Hematopoietic multipotent progenitor cell treated with erythropoietin and hydrocortisone succinate and interleukin-3 and kit ligand, for 8 days (in vitro differentiated cells): ENCODE results near the gene PCDHGB6.
"Not testable (repeated sequence)": the region's sequence is repeated elsewhere in the genome, so short reads cannot be mapped to it uniquely, and the experiment has no call there.

Experiments used
- DNase-seq: peaks from one replicate; pipeline ENCODE4 v3.0.0-alpha.2; 2015

The PCDHGB6 gene

DNA sequence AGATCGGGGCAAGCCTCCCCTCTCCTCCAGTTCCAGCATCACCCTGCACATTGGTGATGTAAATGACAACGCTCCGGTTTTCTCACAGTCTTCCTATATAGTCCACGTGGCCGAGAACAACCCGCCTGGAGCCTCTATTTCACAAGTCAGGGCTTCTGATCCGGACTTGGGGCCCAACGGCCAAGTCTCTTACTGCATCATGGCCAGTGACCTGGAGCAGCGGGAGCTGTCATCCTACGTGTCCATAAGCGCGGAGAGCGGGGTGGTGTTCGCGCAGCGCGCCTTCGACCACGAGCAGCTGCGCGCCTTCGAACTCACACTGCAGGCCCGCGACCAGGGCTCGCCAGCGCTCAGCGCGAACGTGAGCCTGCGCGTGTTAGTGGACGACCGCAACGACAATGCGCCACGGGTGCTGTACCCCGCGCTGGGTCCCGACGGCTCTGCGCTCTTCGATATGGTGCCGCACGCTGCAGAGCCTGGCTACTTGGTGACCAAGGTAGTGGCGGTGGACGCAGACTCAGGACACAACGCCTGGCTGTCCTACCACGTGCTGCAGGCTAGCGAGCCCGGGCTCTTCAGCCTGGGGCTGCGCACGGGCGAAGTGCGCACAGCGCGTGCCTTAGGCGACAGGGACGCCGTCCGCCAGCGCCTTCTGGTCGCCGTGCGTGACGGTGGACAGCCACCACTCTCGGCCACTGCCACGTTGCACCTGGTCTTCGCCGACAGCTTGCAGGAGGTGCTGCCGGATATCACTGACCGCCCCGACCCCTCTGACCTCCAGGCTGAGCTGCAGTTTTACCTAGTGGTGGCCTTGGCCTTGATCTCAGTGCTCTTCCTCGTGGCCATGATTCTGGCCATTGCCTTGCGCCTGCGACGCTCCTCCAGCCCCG, 18.4 kb upstream of the PCDHGB6 start:
- DNase-seq, result no peak

DNA sequence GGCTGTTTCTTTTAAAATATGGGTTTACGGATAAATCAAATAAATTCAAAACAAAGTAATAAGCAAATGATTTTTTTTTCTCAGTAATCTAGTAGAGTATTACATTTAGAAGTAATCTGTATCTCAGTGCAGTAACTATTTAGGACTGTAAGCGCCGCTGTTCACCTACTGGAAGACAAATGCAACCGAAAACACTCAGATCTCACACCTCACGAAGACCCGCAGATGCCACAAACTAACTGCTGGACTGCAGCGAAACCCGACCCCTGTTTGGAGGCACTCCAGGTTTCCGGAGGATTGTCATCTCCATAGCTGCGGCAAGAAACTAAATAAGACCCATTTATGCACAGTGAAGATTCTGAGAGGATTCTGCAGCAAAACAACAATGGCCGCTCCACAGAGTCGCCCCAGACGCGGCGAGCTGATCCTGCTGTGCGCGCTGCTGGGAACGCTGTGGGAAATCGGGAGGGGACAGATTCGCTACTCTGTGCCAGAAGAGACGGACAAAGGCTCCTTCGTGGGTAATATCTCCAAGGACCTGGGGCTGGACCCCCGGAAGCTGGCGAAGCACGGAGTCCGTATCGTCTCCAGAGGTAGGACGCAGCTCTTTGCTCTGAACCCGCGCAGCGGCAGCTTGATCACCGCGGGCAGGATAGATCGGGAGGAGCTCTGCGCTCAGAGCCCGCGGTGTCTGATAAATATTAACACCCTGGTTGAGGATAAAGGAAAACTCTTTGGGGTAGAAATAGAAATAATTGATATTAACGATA, 15.2 kb upstream of the PCDHGB6 start, which contains the start of gene PCDHGA8:
TSS of gene PCDHGA8 (plus strand) at position 205 of the 770 bp plus-strand sequence. CDS start at position 386, 181 bp downstream.
- no peak for DNase-seq

DNA sequence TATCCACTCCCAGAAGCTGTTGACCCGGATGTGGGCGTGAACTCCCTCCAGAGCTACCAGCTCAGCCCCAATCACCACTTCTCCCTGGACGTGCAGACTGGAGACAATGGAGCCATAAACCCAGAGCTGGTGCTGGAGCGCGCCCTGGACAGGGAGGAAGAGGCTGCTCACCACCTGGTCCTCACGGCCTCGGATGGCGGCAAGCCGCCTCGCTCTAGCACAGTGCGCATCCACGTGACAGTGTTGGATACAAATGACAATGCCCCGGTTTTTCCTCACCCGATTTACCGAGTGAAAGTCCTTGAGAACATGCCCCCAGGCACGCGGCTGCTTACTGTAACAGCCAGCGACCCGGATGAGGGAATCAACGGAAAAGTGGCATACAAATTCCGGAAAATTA, 14.6 kb upstream of the PCDHGB6 start:
- DNase-seq, result no peak

DNA sequence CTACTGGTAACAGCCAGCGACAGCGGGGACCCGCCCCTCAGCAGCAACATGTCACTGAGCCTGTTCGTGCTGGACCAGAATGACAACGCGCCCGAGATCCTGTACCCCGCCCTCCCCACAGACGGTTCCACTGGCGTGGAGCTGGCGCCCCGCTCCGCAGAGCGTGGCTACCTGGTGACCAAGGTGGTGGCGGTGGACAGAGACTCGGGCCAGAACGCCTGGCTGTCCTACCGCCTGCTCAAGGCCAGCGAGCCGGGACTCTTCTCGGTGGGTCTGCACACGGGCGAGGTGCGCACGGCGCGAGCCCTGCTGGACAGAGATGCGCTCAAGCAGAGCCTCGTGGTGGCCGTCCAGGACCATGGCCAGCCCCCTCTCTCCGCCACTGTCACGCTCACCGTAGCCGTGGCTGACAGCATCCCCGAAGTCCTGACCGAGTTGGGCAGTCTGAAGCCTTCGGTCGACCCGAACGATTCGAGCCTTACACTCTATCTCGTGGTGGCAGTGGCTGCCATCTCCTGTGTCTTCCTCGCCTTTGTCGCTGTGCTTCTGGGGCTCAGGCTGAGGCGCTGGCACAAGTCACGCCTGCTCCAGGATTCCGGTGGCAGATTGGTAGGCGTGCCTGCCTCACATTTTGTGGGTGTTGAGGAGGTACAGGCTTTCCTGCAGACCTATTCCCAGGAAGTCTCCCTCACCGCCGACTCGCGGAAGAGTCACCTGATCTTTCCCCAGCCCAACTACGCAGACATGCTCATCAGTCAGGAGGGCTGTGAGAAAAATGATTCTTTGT, 13.2 kb upstream of the PCDHGB6 start:
- not testable (repeated sequence) for DNase-seq

DNA sequence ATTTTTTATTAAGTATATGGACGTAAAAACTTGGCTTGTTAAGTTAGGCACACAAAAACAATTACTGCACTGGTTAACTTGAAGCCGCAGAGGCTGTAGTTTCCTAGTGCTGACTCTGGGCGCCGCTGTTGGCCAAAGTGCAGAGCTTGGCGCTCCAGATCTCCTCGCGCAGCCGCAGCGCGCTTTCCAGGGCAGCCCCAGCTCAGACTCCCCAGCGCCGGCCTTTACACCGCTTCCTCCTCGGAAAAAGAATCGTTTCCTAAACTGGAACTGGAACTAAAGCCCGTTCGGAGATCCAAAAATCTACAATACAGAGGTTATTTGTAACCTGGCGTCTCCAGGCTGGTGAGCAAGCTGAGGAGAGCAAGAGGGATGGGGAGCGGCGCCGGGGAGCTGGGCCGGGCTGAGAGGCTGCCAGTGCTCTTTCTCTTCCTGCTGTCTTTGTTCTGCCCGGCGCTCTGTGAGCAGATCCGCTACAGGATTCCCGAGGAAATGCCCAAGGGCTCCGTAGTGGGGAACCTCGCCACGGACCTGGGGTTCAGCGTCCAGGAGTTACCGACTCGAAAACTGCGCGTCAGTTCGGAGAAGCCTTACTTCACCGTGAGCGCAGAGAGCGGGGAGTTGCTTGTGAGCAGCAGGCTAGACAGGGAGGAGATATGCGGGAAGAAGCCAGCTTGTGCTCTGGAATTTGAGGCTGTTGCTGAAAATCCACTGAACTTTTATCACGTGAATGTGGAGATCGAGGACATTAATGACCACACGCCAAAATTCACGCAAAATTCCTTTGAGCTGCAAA, 9.9 kb upstream of the PCDHGB6 start, which contains the start of gene PCDHGB5:
TSS of gene PCDHGB5 (plus strand) at position 192 of the 796 bp plus-strand sequence. CDS start at position 373, 181 bp downstream.
- peak; percentile 34 for DNase-seq

DNA sequence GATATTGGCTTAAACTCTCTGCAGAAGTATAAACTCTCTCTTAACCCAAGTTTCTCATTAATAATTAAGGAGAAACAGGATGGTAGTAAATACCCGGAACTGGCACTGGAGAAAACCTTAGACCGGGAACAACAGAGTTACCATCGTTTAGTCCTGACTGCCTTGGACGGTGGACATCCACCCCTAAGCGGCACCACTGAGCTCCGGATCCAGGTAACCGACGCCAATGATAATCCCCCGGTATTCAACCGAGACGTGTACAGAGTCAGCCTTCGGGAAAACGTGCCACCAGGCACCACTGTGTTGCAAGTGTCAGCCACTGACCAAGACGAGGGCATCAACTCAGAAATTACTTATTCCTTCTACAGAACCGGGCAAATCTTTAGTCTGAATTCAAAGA, 9.2 kb upstream of the PCDHGB6 start:
- no peak for DNase-seq

DNA sequence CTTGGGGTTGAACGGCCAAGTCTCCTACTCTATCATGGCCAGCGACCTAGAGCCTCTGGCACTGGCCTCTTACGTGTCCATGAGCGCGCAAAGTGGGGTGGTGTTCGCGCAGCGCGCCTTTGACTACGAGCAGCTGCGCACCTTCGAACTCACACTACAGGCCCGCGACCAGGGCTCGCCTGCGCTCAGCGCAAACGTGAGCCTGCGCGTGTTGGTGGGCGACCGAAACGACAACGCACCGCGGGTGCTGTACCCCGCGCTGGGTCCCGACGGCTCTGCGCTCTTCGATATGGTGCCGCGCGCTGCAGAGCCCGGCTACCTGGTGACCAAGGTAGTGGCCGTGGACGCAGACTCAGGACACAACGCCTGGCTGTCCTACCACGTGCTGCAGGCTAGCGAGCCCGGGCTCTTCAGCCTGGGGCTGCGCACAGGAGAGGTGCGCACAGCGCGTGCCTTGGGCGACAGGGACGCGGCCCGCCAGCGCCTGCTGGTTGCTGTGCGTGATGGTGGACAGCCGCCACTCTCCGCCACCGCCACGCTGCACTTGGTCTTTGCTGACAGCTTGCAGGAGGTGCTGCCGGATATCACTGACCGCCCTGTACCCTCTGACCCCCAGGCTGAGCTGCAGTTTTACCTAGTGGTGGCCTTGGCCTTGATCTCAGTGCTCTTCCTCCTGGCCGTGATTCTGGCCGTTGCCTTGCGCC, 8.1 kb upstream of the PCDHGB6 start:
- DNase-seq, result no peak

DNA sequence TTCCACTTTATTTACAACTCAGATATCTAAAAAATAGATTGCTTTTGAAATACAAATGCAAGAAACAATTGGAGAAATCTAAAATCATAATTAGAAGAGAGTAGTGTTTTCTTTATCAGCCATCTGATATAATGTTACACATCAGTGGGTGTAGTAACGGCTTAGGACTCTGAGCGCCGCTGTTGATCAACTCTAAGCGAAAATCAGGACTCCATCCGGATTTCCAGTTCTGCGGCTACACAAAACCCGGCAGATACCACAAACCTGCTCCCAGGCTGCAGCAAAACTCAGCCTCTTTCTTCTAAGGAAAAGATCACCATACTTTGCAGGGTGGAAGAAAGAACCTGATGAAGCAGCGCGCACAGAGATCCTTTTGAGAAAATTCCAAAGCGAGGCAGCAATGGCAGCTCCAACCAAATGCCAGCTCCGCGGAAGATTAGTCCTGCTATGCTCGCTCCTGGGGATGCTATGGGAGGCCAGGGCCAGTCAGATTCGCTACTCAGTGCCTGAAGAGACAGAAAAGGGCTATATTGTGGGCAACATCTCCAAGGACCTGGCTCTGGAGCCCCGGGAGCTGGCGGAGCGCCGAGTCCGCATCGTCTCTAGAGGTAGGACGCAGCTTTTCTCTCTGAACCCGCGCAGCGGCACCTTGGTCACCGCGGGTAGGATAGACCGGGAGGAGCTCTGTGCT, 5.1 kb upstream of the PCDHGB6 start, which contains the start of gene PCDHGA9:
TSS of gene PCDHGA9 (plus strand) at position 226 of the 691 bp plus-strand sequence. CDS start at position 401, 175 bp downstream.
- peak; percentile 12 for DNase-seq

DNA sequence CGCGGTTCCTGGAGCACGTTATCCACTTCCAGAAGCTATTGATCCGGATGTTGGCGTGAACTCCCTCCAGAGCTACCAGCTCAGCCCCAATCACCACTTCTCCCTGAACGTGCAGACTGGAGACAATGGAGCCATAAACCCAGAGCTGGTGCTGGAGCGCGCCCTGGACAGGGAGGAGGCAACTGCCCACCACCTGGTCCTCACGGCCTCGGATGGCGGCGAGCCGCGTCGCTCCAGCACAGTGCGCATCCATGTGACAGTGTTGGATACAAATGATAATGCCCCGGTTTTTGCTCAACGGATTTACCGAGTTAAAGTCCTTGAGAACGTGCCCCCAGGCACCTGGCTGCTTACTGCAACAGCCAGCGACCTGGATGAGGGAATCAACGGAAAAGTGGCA, 4.4 kb upstream of the PCDHGB6 start:
- no peak for DNase-seq

DNA sequence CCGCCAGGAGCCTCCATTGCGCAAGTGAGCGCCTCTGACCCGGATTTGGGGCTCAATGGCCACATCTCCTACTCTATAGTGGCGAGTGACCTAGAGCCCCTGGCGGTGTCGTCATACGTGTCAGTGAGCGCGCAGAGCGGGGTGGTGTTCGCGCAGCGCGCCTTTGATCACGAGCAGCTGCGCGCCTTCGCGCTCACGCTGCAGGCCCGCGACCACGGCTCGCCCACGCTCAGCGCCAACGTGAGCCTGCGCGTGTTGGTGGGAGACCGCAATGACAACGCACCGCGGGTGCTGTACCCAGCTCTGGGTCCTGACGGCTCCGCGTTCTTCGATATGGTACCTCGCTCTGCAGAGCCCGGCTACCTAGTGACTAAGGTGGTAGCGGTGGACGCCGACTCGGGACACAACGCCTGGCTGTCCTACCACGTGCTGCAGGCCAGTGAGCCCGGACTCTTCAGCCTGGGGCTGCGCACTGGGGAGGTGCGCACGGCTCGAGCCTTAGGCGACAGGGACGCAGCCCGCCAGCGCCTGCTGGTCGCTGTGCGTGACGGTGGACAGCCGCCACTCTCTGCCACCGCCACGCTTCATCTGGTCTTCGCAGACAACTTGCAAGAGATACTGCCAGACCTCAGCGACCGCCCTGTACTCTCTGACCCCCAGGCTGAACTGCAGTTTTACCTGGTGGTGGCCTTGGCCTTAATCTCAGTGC, 1.9 kb downstream of the PCDHGB6 start:
- no peak for DNase-seq

DNA sequence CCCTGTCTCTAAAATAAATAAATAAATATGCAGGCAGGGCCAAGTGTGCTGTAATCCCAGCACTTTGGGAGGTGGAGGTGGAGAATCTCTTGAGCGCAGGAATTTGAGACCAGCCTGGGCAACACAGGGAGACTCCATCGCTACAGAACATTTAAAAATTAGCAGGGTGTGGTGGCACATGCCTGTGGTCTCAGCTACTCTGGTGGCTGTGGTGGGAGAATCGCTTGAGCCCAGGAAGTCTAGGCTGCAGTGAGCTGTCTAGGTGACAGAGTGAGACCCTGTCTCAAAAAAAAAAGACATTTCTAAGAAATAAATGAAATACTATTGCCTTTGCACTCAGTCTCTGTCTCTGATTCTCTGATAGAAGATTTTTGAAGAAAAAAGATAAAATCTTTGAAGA, 3.8 kb downstream of the PCDHGB6 start:
- DNase-seq, result no peak

DNA sequence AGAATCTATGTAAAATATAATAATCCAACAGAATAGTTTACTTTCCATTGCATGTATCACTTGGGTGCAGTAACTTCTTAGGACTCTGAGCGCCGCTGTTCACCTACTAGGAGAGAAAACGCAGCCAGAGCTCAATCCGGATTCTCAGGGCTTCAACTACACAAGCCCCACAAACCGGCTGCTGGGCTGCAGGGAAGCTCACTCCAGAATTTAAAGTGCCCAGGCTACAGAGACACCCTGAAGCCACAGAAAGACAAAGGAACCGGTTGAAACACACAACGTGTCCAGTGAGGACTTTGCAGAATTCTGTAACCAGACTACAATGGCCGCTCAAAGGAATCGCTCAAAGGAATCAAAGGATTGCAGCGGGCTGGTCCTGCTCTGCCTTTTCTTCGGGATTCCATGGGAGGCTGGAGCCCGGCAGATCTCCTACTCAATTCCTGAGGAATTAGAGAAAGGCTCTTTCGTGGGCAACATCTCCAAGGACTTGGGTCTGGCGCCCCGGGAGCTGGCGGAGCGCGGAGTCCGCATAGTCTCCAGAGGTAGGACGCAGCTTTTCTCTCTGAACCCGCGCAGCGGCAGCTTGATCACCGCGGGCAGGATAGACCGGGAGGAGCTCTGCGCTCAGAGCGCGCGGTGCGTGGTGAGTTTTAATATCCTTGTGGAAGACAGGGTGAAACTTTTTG, 5.2 kb downstream of the PCDHGB6 start, which contains the start of gene PCDHGA10:
TSS of gene PCDHGA10 (plus strand) at position 134 of the 686 bp plus-strand sequence. CDS start at position 323, 189 bp downstream.
- DNase-seq, result peak; percentile 68

DNA sequence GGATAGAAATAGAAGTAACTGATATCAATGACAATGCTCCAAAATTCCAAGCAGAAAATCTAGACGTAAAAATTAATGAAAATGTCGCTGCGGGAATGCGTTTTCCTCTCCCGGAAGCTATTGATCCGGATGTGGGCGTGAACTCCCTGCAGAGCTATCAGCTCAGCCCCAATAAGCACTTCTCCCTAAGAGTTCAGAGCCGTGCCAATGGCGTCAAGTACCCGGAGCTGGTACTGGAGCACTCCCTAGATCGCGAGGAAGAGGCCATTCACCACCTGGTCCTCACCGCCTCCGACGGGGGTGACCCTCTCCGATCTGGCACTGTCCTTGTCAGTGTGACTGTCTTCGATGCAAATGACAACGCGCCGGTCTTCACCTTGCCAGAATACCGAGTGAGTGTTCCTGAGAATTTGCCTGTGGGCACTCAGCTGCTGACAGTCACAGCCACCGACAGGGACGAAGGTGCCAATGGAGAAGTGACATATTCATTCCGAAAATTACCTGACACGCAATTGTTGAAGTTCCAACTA, 5.8 kb downstream of the PCDHGB6 start:
- no peak for DNase-seq

DNA sequence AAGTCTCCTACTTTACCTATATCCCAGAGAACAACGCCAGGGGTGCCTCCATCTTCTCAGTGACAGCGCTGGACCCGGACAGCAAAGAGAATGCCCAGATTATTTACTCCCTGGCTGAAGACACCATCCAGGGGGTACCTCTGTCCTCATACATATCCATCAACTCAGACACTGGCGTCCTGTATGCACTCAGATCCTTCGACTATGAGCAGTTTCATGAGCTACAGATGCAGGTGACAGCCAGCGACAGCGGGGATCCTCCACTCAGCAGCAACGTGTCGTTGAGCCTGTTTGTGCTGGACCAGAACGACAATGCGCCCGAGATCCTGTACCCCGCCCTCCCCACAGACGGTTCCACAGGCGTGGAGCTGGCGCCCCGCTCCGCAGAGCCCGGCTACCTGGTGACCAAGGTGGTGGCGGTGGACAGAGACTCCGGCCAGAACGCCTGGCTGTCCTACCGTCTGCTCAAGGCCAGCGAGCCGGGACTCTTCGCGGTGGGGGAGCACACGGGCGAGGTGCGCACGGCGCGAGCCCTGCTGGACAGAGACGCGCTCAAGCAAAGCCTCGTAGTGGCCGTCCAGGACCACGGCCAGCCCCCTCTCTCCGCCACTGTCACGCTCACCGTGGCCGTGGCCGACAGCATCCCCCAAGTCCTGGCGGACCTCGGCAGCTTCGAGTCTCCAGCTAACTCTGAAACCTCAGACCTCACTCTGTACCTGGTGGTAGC, 6.9 kb downstream of the PCDHGB6 start:
- not testable (repeated sequence) for DNase-seq

DNA sequence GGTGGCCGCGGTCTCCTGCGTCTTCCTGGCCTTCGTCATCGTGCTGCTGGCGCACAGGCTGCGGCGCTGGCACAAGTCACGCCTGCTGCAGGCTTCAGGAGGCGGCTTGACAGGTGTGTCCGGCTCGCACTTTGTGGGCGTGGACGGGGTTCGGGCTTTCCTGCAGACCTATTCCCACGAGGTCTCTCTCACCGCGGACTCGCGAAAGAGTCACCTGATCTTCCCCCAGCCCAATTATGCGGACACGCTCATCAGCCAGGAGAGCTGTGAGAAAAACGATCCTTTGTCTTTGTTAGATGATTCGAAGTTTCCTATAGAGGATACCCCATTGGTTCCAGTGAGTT, 7.4 kb downstream of the PCDHGB6 start:
- not testable (repeated sequence) for DNase-seq

DNA sequence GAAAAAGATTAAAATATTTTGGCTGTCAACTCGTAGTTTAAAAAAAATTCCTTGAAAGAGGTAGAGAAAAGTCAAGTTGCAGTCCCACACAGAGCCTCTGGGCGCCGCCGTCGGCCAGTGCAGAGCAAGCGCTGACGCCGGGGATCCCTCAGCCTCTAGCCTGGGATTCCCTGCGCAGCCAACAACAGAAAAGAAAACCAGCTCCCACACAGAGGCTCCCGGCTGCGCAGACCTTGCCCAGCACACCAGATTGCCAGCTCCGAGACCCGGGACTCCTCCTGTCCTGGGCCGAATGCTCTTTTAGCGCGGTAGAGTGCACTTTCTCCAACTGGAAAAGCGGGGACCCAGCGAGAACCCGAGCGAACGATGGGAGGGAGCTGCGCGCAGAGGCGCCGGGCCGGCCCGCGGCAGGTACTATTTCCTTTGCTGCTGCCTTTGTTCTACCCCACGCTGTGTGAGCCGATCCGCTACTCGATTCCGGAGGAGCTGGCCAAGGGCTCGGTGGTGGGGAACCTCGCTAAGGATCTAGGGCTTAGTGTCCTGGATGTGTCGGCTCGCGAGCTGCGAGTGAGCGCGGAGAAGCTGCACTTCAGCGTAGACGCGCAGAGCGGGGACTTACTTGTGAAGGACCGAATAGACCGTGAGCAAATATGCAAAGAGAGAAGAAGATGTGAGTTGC, 9.8 kb downstream of the PCDHGB6 start, which contains the start of gene PCDHGB7:
TSS of gene PCDHGB7 (plus strand) at position 184 of the 679 bp plus-strand sequence. CDS start at position 367, 183 bp downstream.
- peak; percentile 60 for DNase-seq
